CD4-positive, alpha-beta T cell (primary cell): ENCODE data around the gene STARD3. TPM values are rescaled to one million over a fixed set of nuclear protein-coding genes. Genes with fewer than 3 reads are reported as not detected.

Experiments
- ATAC-seq: fragments of 200-7000 bp; cut with Tn5 transposase; one replicate; pipeline ENCODE4 v1.10.0; 2022; ENCODE audit warnings: mild to moderate bottlenecking; ENCODE audit not compliant: poor library complexity
- CTCF ChIA-PET: fragments of 350-600 bp; sonication (Branson Sonifier 250); formaldehyde crosslinking; loops from one replicate; lab custom pipeline; 2021; ENCODE audit warnings: antibody characterized with exemption, inconsistent platforms; lab: Charles Lee
- POLR2A ChIA-PET: fragments of 350-600 bp; sonication (Branson Sonifier 250); formaldehyde crosslinking; loops from one replicate; lab custom pipeline; 2021; ENCODE audit warnings: antibody characterized with exemption, inconsistent platforms; lab: Charles Lee
- DNase-seq, 14 experiments: peaks; one replicate each; pipeline ENCODE4 v3.0.0-alpha.2; 2013 to 2020; ENCODE audit warnings: mixed read lengths in 2 of 14
- H3K27ac ChIP-seq, 2 donors: one replicate each; pipeline versions ENCODE4 v1.5.1 to v1.7.0; 2013; ENCODE audit warnings: low read length in 2 of 2, low read depth in 1 of 2, mild to moderate bottlenecking in 1 of 2
- H3K27me3 ChIP-seq, 2 experiments: 1 replicate in 1 of 2; 2 replicates in 1 of 2; pipeline versions ENCODE4 v1.6.1 to v1.7.0; 2013; ENCODE audit warnings: low read length in 2 of 2, control low read depth in 1 of 2, mild to moderate bottlenecking in 1 of 2, moderate library complexity in 1 of 2; ENCODE audit not compliant: insufficient read depth in 2 of 2, control insufficient read depth in 1 of 2
- H3K36me3 ChIP-seq: one replicate; pipeline ENCODE4 v1.6.1; 2013; ENCODE audit warnings: low read length, control low read depth; ENCODE audit not compliant: insufficient read depth
- H3K4me1 ChIP-seq: one replicate; pipeline ENCODE4 v1.6.1; 2013; ENCODE audit warnings: low read length, control low read depth; ENCODE audit not compliant: insufficient read depth
- H3K4me3 ChIP-seq: one replicate; pipeline ENCODE4 v1.5.1; 2013; ENCODE audit warnings: mild to moderate bottlenecking, low read length, moderate library complexity
- H3K9me3 ChIP-seq, 2 experiments: 1 replicate in 1 of 2; 2 replicates in 1 of 2; pipeline versions ENCODE4 v1.6.1 to v1.7.0; 2013; ENCODE audit warnings: low read length in 2 of 2, mild to moderate bottlenecking in 2 of 2, control low read depth in 1 of 2, moderate library complexity in 1 of 2; ENCODE audit not compliant: control insufficient read depth in 1 of 2, insufficient read depth in 1 of 2
- H3K27ac Mint-ChIP-seq: one replicate; pipeline ENCODE4 v1.8.0; 2020; ENCODE audit warnings: mixed read lengths
- H3K27me3 Mint-ChIP-seq: one replicate; pipeline ENCODE4 v1.8.0; 2021; ENCODE audit warnings: mixed read lengths
- H3K36me3 Mint-ChIP-seq: one replicate; pipeline ENCODE4 v1.8.0; 2021; ENCODE audit warnings: low read depth, mixed read lengths
- H3K4me1 Mint-ChIP-seq: one replicate; pipeline ENCODE4 v1.8.0; 2021; ENCODE audit warnings: low read depth, mixed read lengths
- H3K4me3 Mint-ChIP-seq: one replicate; pipeline ENCODE4 v1.8.0; 2020; ENCODE audit warnings: mild to moderate bottlenecking, mixed read lengths
- H3K9me3 Mint-ChIP-seq: one replicate; pipeline ENCODE4 v1.8.0; 2020; ENCODE audit warnings: mixed read lengths
- intact Hi-C, 2 experiments: fragments of 100-400 bp; cut with DNase I in 1 of 2; cut with micrococcal nuclease in 1 of 2; formaldehyde crosslinking; loops; one replicate each; pipeline versions ENCODE4 v1.15.1 to v1.9.0; 2023 to 2025; cut with DNase I, micrococcal nuclease
- total RNA-seq, 174 experiments: library from RNA in 2 of 174; stranded (reverse) in 2 of 174; gene quantifications; one replicate each; pipeline ENCODE4 v1.2.3 and lab custom pipeline; 2021 to 2026
- TF ChIP-seq, protein P1 (sequence below): fragments of 200-600 bp; IDR thresholded peaks from one replicate; pipeline ENCODE4 v1.8.0; 2022; ENCODE audit warnings: antibody characterized with exemption, mild to moderate bottlenecking

Gene STARD3
- total RNA-seq, 2 experiments from 2014 or later = 96.5 to 99.9 TPM

DNA sequence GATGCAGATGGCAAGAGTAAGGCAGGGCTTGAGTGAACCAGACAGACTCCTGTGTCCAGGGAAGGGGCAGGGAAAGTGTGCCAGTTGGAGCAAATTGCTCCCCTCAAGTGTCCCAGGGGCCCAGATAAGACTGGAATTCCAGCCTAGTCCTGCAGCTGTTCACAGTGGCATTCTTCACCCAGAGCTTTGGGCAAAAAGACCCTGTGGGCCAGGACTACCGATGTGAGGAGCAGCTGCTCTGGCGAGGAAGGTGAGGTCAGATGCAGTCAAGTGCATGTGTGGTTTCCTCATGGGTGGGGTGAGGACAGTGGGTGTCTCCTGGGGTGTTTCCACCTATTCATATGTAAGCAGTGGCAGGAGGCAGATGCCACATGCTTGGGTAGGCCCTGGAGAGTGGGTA lies 43.6 kb upstream of the STARD3 start:
- Mint-ChIP-seq H3K9me3 (peaks cover 4% of the 10 kb centered on the region), H3K27ac (no peak overlapping the region), H3K4me3 (no peak overlapping the region), H3K36me3 (no peaks in the 10 kb centered on the region), H3K4me1 (peaks cover 11% of the 10 kb centered on the region), H3K27me3 (peaks cover 92% of the 10 kb centered on the region)
- TF ChIP-seq, protein P1, sequence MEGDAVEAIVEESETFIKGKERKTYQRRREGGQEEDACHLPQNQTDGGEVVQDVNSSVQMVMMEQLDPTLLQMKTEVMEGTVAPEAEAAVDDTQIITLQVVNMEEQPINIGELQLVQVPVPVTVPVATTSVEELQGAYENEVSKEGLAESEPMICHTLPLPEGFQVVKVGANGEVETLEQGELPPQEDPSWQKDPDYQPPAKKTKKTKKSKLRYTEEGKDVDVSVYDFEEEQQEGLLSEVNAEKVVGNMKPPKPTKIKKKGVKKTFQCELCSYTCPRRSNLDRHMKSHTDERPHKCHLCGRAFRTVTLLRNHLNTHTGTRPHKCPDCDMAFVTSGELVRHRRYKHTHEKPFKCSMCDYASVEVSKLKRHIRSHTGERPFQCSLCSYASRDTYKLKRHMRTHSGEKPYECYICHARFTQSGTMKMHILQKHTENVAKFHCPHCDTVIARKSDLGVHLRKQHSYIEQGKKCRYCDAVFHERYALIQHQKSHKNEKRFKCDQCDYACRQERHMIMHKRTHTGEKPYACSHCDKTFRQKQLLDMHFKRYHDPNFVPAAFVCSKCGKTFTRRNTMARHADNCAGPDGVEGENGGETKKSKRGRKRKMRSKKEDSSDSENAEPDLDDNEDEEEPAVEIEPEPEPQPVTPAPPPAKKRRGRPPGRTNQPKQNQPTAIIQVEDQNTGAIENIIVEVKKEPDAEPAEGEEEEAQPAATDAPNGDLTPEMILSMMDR = no peak
- Histone ChIP-seq H3K27ac (no peak overlapping the region), H3K36me3 (no peaks in the 10 kb centered on the region), H3K4me1 (peaks cover 18% of the 10 kb centered on the region), H3K27me3 (peaks cover 55 to 58% of the 10 kb centered on the region in 2 experiments), H3K4me3 (no peak overlapping the region), H3K9me3 (peaks cover 0 to 15% of the 10 kb centered on the region in 2 experiments)
- ATAC-seq (no peak), DNase-seq (no peak)
- intact Hi-C loops = no loop called here
- CTCF ChIA-PET = no interaction called here
- POLR2A ChIA-PET = no interaction called here

DNA sequence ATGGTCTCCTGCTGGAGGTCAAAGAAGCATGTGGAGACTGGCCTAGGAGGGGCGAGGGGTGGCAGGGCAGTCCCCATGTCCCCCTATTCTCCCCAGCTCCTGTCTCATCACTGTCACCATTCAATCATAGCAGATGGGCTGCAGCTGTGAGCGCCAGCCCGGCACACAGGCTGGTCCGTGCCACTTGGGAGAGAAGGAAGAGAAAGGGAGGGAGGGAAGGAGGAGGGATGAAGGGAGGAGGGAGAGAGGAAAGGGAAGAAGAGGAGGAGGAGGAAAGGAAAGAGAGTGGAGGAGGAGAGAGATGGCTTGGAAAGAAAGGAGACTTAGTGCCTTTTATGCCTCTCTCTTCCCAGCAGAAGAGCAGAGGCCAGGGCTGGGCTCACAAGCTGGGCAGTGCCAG lies 41.6 kb upstream of the STARD3 start:
- DNase-seq (no peak), ATAC-seq (no peak)
- intact Hi-C loops = no loop called here
- Histone ChIP-seq H3K4me1 (peaks cover 37% of the 10 kb centered on the region), H3K36me3 (no peaks in the 10 kb centered on the region), H3K4me3 (no peak overlapping the region), H3K27me3 (peaks cover 75 to 76% of the 10 kb centered on the region in 2 experiments), H3K27ac (no peak overlapping the region), H3K9me3 (peaks cover 0 to 28% of the 10 kb centered on the region in 2 experiments)
- ChIA-PET CTCF (no interaction called here), POLR2A (no interaction called here)
- H3K36me3 Mint-ChIP-seq = no peaks in the 10 kb centered on the region
- H3K27ac Mint-ChIP-seq = no peak overlapping the region
- H3K4me1 Mint-ChIP-seq = peaks cover 11% of the 10 kb centered on the region
- no peak overlapping the region for H3K4me3 Mint-ChIP-seq
- H3K9me3 Mint-ChIP-seq = peaks cover 2% of the 10 kb centered on the region
- peaks cover 94% of the 10 kb centered on the region for H3K27me3 Mint-ChIP-seq
- TF ChIP-seq, protein P1 = no peak

DNA sequence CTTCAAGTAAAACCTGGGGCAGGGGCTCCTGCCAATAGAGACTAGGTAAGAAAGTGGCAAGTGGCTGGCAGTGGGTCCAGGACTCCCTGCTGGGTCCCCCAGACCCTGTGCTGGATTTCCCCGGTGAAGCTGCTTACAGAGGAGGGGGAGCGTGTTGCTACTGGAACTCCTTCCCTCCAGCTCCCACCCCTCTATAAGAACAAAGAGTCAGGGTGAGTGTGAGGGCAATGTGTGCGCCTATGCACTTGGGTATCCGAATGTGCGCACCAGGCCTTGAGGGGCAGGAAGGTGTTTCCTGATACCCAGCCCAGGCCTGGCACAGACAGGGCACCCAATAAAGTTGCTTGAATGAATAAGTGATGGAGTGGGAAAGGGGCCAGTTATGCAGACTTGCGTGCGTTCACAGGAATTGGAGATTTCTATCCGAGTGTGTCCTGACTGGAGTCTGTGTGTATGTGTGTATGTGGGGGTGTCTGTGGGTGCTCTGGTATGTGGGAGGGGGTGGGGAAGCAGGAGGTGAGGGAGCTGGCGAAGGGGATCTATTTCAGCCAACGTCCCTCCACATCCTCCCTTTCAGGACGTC lies 40.9 kb upstream of the STARD3 start:
- TF ChIP-seq, protein P1 = no peak
- peaks cover 0 to 29% of the 10 kb centered on the region in 2 experiments for H3K9me3 ChIP-seq
- DNase-seq (no peak), ATAC-seq (no peak)
- intact Hi-C loops = no loop called here
- Mint-ChIP-seq H3K27me3 (peaks cover 94% of the 10 kb centered on the region), H3K9me3 (peaks cover 2% of the 10 kb centered on the region), H3K4me3 (no peak overlapping the region), H3K27ac (no peak overlapping the region), H3K36me3 (no peaks in the 10 kb centered on the region), H3K4me1 (peaks cover 11% of the 10 kb centered on the region)
- H3K27me3 ChIP-seq = peaks cover 82 to 83% of the 10 kb centered on the region in 2 experiments
- no peak overlapping the region for H3K4me3 ChIP-seq
- ChIA-PET CTCF (no interaction called here), POLR2A (no interaction called here)
- peaks cover 39% of the 10 kb centered on the region for H3K4me1 ChIP-seq
- no peak overlapping the region for H3K27ac ChIP-seq
- no peaks in the 10 kb centered on the region for H3K36me3 ChIP-seq
